MCF 10A (cell line): ENCODE results near the gene PPP1R15B. TPM values are rescaled to one million over a fixed set of nuclear protein-coding genes. Genes with fewer than 3 reads are reported as not detected.

Source experiments
- BruUV-seq: library from RNA; stranded (reverse); fragments of 400-500 nt; replicated peaks from 2 replicates; lab custom pipeline; 2021; lab: Mats Ljungman, UMichigan
- CTCF ChIA-PET: fragments of 300-600 bp; sonication (Branson Sonifier 250); formaldehyde crosslinking; extraction: SDS; loops from one replicate; lab custom pipeline; 2021; ENCODE audit warnings: antibody characterized with exemption, inconsistent platforms; lab: Yijun Ruan, JAX
- POLR2A ChIA-PET: fragments of 300-600, 350-650 bp; sonication (Branson Sonifier 250); formaldehyde crosslinking; extraction: SDS; loops from one replicate; lab custom pipeline; 2020; ENCODE audit warnings: antibody characterized with exemption, inconsistent platforms; lab: Yijun Ruan, JAX
- DNase-seq: peaks from one replicate; pipeline ENCODE4 v3.0.0-alpha.2; 2018; ENCODE audit not compliant: unreplicated experiment
- H3K27ac Mint-ChIP-seq: one replicate; pipeline ENCODE4 v1.8.0; 2022; ENCODE audit warnings: mild to moderate bottlenecking, low read depth, mixed read lengths; ENCODE audit not compliant: unreplicated experiment
- H3K27me3 Mint-ChIP-seq: one replicate; pipeline ENCODE4 v1.8.0; 2022; ENCODE audit warnings: mixed read lengths; ENCODE audit not compliant: insufficient read depth, unreplicated experiment
- H3K36me3 Mint-ChIP-seq: one replicate; pipeline ENCODE4 v1.8.0; 2022; ENCODE audit warnings: mild to moderate bottlenecking, moderate library complexity, mixed read lengths; ENCODE audit not compliant: insufficient read depth, unreplicated experiment
- H3K4me1 Mint-ChIP-seq: one replicate; pipeline ENCODE4 v1.8.0; 2022; ENCODE audit warnings: mixed read lengths; ENCODE audit not compliant: insufficient read depth, unreplicated experiment
- H3K4me3 Mint-ChIP-seq: one replicate; pipeline ENCODE4 v1.8.0; 2022; ENCODE audit warnings: mild to moderate bottlenecking, moderate library complexity, mixed read lengths; ENCODE audit not compliant: unreplicated experiment
- H3K9me3 Mint-ChIP-seq: one replicate; pipeline ENCODE4 v1.8.0; 2022; ENCODE audit warnings: mixed read lengths; ENCODE audit not compliant: unreplicated experiment
- intact Hi-C: fragments of 100-400 bp; cut with micrococcal nuclease; formaldehyde crosslinking; loops from 2 replicates; pipeline ENCODE4 v1.14.1; 2022
- total RNA-seq: library from RNA; stranded (reverse); gene quantifications from 2 replicates; pipeline ENCODE4 v1.2.3, GENCODE V29; 2022
- TF ChIP-seq, protein P1 (sequence below): fragments of 200-600 bp; IDR thresholded peaks from one replicate; pipeline ENCODE4 v1.8.0; 2022; ENCODE audit warnings: antibody characterized with exemption, mild to moderate bottlenecking; ENCODE audit not compliant: unreplicated experiment

PPP1R15B gene
- total RNA-seq, 1 experiment from 2014 or later, result 86.0 TPM

DNA sequence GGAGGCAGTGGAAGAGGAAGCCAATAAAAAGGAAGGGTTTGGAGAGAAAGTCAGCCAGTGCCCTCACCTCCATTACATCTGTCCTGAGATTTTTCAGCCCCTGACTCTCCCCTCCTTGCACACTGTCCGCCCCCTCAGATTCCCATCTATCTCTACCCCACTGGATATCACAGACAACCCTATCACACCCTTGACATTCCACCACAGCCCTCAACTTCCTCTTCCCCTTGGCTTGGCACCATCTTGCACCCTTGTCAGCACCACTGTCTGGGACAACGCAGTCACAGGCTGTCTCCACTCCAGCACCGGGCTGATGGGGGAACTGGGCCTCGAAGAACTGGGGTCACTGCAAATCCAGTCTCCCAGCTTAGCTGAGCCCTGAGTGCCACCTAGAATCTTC, 37.7 kb downstream of the PPP1R15B start:
- Mint-ChIP-seq H3K4me3 (no peak overlapping the region), H3K9me3 (no peaks in the 10 kb centered on the region), H3K36me3 (no peaks in the 10 kb centered on the region), H3K4me1 (peaks cover 5% of the 10 kb centered on the region), H3K27ac (no peak overlapping the region), H3K27me3 (no peaks in the 10 kb centered on the region)
- DNase-seq, result no peak
- intact Hi-C loops, result no loop called here
- BruUV-seq, result no TSS peak
- POLR2A ChIA-PET, result interaction anchor here (1.5 kb wide), 1 partner anchor 129 kb away, joined by 5 read pairs; no protein-coding TSS in a partner anchor
- CTCF ChIA-PET, result interaction anchor here (0.6 to 13.2 kb wide), 11 partner anchors 11 to 210 kb away, joined by 3 to 117 read pairs (median 3); no protein-coding TSS in a partner anchor
- TF ChIP-seq, protein P1, sequence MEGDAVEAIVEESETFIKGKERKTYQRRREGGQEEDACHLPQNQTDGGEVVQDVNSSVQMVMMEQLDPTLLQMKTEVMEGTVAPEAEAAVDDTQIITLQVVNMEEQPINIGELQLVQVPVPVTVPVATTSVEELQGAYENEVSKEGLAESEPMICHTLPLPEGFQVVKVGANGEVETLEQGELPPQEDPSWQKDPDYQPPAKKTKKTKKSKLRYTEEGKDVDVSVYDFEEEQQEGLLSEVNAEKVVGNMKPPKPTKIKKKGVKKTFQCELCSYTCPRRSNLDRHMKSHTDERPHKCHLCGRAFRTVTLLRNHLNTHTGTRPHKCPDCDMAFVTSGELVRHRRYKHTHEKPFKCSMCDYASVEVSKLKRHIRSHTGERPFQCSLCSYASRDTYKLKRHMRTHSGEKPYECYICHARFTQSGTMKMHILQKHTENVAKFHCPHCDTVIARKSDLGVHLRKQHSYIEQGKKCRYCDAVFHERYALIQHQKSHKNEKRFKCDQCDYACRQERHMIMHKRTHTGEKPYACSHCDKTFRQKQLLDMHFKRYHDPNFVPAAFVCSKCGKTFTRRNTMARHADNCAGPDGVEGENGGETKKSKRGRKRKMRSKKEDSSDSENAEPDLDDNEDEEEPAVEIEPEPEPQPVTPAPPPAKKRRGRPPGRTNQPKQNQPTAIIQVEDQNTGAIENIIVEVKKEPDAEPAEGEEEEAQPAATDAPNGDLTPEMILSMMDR, result no peak

DNA sequence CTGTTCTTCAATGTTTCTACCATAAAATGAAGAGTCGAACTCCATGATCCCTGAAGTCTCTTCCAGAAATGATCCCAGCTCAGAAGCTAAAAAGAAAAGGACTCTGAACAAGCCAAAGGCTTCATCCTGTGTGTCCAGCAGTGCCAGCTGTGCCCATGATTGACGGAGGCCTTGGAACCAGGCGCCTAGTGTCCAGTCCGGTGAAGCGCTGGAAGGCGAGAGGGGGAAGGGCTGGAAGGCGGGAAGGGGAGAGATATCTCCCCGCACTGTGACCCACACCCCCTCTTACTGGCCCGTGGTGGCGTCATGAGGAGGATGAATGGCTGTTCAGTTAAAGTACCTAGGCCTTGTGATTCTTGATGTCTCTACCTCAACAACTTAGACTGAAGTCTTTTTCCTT, 41.4 kb downstream of the PPP1R15B start:
- no peaks in the 10 kb centered on the region for H3K9me3 Mint-ChIP-seq
- ChIA-PET POLR2A (no interaction called here), CTCF (interaction anchor here (0.6 to 5.7 kb wide), 16 partner anchors 28 to 799 kb away, joined by 3 to 23 read pairs (median 4); no protein-coding TSS in a partner anchor)
- H3K4me3 Mint-ChIP-seq, result no peak overlapping the region
- no peak overlapping the region for H3K27ac Mint-ChIP-seq
- no peaks in the 10 kb centered on the region for H3K36me3 Mint-ChIP-seq
- no peaks in the 10 kb centered on the region for H3K27me3 Mint-ChIP-seq
- no peak for DNase-seq
- no peaks in the 10 kb centered on the region for H3K4me1 Mint-ChIP-seq
- TF ChIP-seq, protein P1, result no peak
- intact Hi-C loops, result no loop called here
- BruUV-seq, result no TSS peak

DNA sequence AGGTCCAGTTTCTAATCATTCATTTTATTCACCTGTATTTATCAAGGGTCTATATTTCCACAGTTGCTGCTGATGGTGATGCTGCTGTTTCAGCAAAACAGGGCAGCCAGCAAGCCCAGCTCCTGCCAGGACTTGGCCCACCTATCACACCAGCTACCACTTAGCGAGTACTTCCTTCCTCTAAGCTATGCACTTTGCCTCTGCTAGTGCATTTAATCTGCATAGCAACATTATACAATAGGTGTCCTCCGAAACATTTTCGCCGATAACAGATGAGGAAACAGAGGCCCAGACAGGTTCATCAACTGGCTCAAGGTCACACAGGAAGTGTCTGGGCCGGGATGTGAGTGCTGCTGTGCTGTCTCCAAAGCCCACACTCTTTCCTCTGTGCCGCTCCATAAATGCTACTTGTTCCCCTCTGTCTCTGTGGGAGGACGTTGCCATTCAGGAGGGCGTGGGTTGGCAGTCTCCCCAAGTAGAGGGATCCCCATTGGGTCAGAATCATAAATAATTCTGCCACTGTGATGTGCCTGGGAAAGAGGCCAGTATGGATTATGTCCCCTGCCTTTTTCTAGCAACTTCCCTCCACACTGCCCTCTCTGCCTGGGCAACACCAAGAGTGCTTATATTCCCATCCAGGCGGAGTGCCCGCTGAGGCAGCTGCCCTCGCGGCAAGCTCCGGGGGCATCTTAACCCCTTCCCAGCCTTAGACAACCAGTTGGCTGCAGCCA, 42.5 kb downstream of the PPP1R15B start:
- DNase-seq, result no peak
- Mint-ChIP-seq H3K9me3 (no peaks in the 10 kb centered on the region), H3K27ac (no peak overlapping the region), H3K4me3 (no peak overlapping the region), H3K27me3 (no peaks in the 10 kb centered on the region), H3K36me3 (no peaks in the 10 kb centered on the region), H3K4me1 (no peaks in the 10 kb centered on the region)
- no TSS peak for BruUV-seq
- ChIA-PET CTCF (interaction anchor here (0.6 to 5.7 kb wide), 22 partner anchors 13 to 694 kb away, joined by 3 to 23 read pairs (median 3); no protein-coding TSS in a partner anchor), POLR2A (interaction anchor here (0.8 to 1.4 kb wide), 2 partner anchors 9 to 12 kb away, joined by 3 to 6 read pairs; no protein-coding TSS in a partner anchor)
- TF ChIP-seq, protein P1, result no peak
- intact Hi-C loops, result no loop called here

DNA sequence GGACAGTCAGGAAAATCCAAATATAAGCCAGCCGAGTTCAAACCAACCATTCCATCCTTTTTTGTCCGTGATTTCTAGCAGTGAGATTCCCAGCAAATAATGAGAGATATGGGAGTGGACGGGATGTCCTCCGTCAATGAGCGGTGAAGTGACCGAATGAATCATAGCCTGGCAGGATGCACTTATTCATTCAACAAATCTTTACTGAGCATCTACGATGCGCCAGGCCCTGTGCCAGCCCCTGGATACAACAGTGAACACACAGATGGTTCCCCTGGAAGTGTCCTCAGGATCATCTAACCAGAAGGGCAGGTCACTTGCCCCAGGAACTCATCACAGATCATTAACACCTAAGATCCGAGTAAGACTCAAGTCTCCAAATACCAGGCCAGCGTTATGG, 43.7 kb downstream of the PPP1R15B start:
- intact Hi-C loops, result no loop called here
- H3K9me3 Mint-ChIP-seq, result no peaks in the 10 kb centered on the region
- no peaks in the 10 kb centered on the region for H3K27me3 Mint-ChIP-seq
- TF ChIP-seq, protein P1, result no peak
- POLR2A ChIA-PET, result no interaction called here
- peaks cover 6% of the 10 kb centered on the region for H3K4me1 Mint-ChIP-seq
- no peak overlapping the region for H3K27ac Mint-ChIP-seq
- H3K4me3 Mint-ChIP-seq, result no peak overlapping the region
- H3K36me3 Mint-ChIP-seq, result no peaks in the 10 kb centered on the region
- CTCF ChIA-PET, result interaction anchor here (0.6 to 5.7 kb wide), 10 partner anchors 10 to 205 kb away, joined by 3 to 23 read pairs (median 8); no protein-coding TSS in a partner anchor
- BruUV-seq, result no TSS peak
- DNase-seq, result peak; percentile 33
